DMS79 (cell line): ENCODE measurements around the gene OTOF.

Experiments used
- DNase-seq: peaks from one replicate; lab custom pipeline; 2025; lab: John Stamatoyannopoulos, UW

The OTOF gene

DNA sequence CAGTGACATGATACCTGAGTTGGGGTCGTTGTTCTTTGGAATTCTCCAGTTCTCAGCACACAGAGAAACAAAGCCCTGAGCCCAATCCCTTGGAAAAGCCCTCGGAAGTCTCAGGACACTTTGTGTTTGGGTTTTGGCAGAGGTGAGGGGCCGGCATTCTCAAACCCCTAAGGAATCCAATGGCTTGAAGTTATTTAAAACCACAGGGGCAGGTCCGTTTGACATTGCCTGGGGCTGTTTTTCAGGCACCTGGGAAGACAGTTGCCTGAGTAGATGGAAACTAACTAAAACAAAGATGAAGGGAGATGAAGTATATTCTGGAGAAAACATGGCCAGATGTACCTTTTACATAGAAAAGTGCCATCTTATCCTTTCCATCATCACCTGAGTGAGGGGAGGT, 22.5 kb upstream of the OTOF start:
- no peak for DNase-seq

- DNase-seq, result no peak
Observed at GRCh38 chr2:26495705-26496297, 17.9 kb upstream of the OTOF start.

- DNase-seq, result no peak
Observed at GRCh38 chr2:26494891-26495290, 17.0 kb upstream of the OTOF start.

DNA sequence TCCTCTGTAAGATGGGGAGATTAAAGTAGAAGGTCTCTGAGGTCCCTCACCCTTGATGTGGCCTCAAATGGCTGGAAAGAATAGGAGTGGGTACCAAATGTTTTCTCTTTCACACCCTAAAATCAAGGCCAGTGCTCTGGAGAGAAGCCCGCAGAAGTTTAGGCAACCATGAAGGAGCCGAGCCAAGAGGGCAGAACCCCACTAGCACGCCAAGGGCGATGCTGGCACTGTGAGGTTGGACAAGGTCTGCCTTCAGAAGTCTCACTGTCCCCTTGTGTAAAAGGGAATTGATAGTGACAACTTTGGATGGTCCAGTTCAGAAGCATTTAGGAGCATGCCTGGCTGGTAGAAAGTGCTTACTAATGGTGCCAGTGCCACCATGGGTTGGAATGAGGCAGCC, 16.3 kb upstream of the OTOF start:
- no peak for DNase-seq

- no peak for DNase-seq
Observed at GRCh38 chr2:26493566-26493965, 15.6 kb upstream of the OTOF start.

DNA sequence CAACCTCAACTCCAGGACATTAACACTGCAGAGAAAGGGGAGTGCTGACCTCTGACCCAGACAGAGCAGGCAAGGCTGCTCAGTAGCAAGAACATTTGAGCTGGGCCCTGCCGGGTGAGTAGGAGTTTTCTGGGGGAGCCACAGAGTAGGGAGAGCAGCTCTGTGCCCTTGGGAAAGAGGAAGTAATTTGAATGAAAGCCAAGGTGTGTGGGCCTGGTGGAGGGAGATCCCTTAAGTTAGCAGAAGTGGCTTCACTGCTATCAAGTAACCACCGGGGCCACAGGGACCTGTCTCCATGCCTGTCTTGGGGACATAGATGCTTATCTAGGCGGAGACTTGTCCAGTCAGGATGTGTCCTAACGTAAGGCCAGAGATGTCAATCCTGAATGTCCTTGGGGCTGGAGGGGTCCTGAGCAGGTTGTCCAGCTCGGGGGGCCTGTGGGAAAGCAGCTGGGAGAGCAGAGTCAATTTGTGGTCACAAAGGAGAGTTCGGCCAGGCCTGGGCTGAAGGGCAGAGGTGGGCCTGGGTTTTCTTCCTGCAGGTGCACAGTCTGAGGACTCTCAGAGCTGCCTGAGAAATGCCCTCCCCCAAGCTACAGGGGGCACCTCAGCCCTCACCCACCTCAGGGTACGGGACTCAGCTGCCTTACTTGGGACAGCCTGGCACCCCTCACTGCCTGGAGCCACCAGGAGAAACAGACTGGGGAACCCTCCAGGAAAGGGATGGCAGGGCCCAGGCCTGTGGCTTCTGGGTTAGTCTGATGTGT, 15.0 kb upstream of the OTOF start:
- no peak for DNase-seq

DNA sequence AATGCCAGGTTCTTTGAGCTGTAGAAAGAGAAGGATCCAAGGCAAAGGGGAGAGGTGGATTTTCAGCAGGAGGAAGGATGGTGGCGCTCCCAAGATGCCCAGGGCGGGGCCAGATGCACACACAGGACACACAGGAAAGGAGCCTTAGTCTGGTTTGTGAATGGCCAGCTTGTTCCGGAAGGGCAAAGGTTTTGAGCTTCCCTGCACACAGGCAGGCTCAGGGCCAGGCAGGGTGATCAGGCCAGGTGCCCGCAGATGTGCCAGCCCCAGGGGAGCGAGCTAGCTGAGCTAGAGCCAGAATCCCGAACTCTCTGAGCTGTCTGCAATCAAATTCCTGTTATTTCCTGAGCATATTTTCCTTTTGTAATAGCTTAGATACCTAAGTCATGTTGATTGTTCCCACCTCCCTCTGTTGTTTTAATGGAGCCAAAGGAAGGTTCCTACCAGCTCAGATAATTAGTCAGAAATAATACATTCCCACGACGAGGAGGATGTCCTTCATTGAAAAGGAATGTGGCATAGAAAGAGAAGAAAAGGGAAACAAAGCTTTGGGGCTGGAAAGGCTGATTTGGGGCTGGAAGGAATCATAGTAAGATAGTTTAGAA, 13.7 kb upstream of the OTOF start:
- DNase-seq, result no peak

DNA sequence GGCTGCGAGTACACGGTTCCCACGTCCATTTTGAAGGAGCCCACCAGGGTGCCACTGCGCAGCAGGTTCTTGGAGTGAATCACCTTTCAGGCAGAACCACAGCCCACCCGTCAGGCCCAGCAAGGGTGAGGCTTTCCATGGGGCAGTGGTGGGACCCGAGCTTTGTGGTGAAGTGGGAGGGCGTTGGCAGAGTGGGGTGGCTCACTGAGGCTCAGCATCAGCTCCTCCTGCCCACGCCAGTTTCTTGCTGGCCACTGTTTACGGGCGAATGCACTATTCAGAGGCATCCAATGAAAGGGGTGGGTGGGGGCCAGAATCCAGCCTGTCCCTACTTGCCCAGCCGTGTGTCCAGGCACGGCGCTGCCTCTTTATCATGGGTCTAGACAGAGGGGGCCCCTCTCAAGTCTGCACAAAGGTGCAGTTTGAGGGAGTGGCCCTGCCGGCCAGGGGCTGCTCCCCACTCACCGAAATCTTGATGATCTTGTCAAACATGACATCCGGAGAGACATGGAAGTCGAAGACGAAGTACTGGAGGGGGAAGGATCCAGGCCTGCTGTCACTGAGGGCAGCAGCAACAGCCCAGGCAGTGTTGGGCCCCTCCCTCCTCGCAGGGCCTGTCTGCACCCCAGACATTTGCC, 11.4 kb upstream of the OTOF start:
- no peak for DNase-seq

DNA sequence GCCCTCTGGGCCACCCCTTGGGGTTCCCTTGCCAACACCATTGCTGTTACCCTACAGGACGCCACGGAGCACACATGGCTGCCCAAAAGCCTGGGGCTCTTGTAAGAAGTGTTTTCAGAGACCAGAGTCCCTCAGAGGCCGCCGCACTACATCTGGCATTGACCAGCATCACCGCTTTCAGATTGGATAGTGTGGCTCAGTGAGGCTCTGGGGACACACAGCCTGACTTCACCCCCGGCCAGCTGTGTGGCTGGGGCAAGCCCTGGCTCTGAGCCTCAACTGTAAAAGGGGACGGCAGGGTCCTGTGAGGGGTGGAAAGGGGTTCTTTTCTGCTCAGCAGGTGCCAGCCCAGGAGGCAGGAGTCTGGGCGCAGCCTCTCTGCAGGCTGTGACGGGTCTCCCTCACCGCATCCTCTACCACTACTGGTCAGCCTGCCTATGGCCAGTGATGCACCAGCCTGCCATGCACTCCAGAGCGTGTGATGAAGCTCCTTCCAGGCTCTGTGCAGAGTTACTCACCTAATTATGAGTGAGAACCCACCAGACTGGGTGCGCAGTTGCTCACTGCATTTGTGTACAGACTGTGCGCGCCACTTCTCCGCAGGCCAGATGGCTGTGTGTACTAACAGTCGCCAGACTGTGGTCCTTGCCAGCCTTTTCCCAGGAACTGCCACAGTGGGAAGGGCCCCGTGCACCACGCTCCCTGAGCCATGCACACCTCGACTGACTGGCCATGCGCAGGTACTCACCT, 10.7 kb upstream of the OTOF start:
- no peak for DNase-seq

DNA sequence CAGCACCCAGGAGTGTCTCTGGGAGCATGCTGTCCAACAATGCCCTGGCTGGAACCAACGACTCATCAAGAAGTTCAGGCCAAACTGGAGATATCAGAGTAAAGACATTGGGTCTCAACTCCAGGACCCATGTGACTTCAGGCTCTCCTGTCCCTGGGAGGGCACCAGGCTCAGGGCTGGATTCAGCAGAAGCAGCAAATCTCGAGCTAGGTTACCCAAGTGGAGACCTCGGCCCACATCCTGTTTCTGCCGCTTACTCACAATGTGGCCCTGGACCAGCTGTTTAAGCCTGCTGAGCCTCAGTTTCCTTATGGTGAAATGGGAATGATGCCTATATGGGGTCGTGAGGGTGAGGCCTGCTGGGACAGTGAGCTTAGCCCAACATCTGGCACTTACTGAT, 9.3 kb upstream of the OTOF start:
- no peak for DNase-seq

- DNase-seq, result no peak
Observed at GRCh38 chr2:26486789-26487188, 8.9 kb upstream of the OTOF start.

GRCh38 chr2:26485725-26486418, 7.9 kb upstream of the OTOF start:
- no peak for DNase-seq

DNA sequence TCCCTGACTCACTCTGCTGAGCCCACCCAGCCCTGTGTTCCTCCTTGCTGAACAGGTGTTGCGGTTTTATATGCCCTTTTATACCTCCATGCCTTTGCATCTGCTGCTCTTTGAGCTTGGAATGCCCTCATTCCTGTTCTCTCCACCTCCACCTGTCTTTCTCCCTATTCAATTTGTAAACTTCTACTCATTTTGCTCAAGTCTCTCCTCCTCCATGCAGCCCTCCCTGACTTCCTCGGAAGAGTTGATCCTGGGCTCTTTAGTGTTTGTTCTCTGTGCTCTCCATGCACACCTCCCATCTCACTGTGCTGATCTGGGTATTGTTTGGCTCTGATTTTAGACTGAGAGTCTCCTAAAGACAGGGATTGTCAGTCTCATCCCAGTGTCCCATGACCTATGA, 7.2 kb upstream of the OTOF start:
- no peak for DNase-seq

- no peak for DNase-seq
Observed at GRCh38 chr2:26484579-26484978, 6.7 kb upstream of the OTOF start.

DNA sequence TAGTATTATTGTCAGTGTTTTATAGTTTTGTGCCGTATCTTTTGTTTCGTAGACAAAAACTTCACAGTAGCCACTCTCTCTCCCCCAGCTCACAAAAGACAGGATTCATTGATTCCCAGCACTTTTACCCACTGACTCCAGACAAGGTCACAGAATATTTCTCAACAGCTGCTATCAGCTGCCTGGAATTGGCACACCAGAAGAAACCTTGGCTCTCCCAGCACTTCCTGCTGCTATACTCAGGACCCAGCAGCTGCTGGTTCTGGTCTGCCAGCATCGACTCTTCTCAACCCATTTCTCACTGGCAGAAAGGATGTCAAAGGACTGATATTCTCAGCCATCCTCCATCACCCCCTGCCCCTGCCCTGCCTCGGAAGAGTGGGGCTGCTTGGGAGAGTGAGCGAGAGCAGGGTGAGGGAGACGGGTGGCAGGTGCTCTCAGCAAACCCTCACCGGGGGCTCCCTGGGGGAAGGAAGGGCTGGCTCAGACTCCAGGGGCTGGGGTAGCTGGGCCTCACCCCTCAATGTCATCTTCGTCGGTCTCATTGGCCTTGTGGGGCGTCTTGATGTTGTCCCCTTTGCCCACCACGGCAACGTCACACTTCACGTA, 6.1 kb upstream of the OTOF start:
- no peak for DNase-seq

- DNase-seq, result no peak
Observed at GRCh38 chr2:26483516-26483915, 5.6 kb upstream of the OTOF start.

DNA sequence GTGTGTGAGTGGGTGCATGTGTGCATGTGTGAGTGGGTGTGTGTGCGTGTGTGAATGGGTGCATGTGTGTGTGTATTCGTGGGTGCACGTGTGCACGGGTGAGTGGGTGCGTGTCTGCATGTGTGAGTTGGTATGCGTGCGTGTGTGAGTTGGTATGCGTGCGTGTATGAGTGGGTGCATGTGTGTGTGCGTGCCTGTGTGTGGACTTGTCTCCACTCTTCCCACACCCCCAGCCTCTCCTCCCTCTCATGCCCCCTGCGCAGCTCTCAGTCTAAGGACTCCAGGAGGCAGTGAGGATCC, 5.1 kb upstream of the OTOF start:
- no peak for DNase-seq

- DNase-seq, result no peak
Observed at GRCh38 chr2:26482211-26483026, 4.5 kb upstream of the OTOF start.

- DNase-seq, result no peak
Observed at GRCh38 chr2:26481706-26482105, 3.8 kb upstream of the OTOF start.

DNA sequence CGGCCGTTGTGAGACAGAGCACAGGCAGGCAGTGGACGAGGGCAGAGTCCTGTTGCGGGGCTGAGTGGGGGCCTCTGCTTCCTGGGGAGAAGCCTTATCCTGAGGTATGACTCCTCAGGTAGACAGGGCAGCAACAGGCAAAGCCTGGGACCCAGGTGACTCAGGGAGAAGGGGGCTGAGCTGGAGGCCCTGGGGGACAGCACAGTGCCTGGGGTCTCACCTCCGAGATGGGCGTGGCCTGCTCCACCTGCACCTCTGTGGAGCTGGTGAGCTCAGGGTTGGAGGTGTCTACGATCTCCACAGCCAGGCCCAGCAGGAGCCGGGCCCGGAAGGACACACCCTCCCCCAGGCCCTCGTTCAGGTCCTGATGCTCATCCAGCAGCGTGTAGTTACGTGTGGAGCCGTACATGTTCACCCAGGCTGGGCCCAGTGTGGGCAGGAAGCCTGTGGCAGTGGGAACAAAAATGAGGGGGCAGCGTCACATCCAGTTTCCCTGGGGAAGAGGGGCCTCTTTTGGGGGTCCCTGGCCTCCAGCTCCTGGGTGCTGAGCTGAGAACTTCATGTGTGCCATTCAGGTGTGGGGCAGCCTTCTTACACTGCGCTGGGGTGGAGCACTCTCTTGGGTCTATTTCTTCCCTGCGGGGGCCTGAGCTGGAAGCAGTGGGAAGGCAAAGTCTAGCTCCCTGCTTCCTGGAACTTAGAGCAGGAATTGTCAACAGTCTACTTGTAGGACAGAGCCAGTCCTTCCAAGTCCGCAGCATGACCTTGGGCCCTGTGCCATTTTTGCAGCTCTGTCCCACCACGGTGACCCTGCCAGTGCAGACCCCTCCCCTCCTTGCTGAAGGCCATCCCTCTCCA, 2.9 kb upstream of the OTOF start:
- DNase-seq, result no peak
